Mammary epithelial cell (primary cell): Measurements from ENCODE around the gene OGFR.

Experiments
- CTCF ChIP-seq, 2 donors: IDR thresholded peaks in 1 of 2; conservative IDR thresholded peaks in 1 of 2; 2 replicates each; pipeline ENCODE4 v1.5.1; 2011 to 2012; ENCODE audit warnings: inconsistent platforms in 2 of 2, low read length in 2 of 2, mild to moderate bottlenecking in 2 of 2, control low read depth in 1 of 2, low read depth in 1 of 2; ENCODE audit not compliant: insufficient read depth in 1 of 2; ENCODE audit errors: extremely low read depth in 1 of 2
- EZH2 ChIP-seq: IDR thresholded peaks from 2 replicates; pipeline ENCODE4 v1.6.1; 2012; ENCODE audit warnings: low read length, inconsistent platforms, borderline replicate concordance

DNA sequence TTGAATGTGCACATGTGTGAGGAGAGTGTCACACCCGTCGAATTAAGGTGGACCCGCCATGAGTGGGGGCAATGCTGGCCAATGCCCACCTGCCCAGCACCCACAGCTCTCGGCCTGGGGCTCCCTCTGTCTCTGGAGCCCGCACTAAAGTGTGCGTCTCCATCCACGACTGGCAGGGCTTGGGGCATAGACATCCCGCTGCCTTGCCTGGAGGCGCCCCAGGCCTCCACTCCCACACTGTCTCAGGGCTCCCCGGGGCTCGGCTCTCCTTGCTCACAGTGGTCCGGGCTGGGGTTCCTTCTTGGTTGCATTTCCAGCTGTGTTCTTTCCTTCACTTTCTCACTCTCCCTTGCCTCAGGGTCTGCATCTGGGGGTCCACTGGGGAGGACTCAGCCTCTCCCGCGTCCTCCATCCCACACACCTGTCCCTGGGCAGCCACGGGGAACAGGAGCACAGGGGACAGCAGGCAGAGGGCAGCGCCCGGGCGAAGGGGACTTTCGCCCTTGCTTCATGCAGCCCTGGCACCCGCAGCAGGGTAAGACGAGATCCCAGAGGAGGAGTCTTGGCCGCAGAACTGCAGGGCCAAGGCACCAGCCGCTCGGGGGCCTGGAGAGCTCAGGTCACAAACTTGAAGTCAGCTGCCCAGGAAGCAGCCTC is 28.5 kb upstream of the OGFR start:
- TF ChIP-seq EZH2 (no peak), CTCF (conservative IDR thresholded peaks at IDR 0.05 in 1 of 2, IDR thresholded peaks at IDR 0.05 in 1 of 2; ENCODE audit: extremely low read depth in 1 of 2, insufficient read depth in 1 of 2, low read depth in 1 of 2, low read length in 2 of 2) (no peak)
